Measurements from ENCODE around the gene LRIG3.

The LRIG3 gene

DNA sequence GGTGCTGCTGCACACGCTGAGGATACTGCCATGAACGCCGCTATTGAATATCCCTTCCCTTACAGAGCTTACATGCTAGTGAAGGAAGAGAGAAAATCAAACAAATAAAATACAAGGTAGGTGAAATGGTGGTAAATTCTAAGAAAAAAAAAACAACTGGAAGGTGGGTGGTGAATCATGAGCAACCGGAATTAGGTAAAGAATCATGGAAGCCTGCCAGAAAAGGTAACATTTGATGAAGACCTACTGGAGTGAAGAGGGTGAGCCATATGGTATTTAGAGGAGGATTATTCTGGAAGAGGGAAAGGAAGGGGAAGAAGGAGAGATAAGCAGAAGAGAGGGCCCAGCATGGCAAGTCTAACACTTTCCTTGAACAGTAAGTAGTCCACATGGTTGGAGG lies 76.1 kb downstream of the LRIG3 start:
- DNase-seq: no peak

DNA sequence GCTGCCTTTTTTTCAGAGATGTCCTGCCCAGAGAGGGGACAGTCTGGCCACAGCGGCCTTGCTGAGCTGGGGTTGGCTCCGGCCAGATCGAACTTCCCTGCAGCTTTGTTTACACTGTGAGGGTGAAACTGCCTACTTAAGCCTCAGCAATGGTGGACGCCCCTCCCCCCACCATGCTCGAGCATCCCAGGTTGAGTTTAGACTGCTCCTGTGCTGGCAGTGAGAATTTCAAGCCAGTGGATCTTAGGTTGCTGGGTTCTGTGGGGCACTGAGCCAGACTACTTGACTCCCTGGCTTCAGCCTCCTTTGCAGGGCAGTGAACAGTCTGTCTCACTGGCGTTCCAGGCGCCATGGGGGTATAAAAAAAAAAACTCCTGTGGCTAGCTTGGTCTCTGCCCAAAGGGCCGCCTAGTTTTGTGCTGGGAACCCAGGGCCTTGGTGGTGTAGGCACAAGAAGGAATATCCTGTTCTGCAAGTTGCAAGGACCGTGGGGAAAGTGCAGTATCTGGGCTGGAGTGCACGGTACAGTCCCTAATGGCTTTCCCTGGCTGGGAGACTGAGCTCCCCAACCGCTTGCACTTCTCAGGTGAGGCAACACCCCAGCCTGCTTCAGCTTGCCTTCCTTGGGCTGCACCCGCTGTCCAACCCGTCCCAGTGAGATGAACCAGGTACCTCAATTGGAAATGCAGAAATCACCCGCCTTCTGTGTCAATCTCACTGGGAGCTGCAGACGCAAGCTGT lies 79.1 kb downstream of the LRIG3 start:
- peak; percentile 5 for DNase-seq

DNA sequence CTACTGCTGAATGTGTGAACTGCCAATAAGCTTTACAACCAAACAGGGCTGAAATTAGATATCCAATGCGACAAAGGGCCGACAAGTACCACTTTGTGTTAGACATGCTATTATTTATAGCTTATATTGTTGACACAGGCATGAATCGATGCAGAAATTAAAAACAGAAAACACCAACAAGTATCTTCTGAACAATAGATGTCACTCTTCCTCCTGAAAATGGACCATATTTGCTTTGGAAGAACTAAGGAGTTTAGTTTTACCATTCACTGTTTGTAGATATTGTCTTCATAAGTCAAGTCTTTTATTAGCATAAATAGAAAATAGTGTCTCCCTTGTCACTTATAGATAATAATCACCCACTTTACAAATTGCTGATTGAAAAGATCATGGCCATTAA lies 86.5 kb downstream of the LRIG3 start:
- DNase-seq: no peak

DNA sequence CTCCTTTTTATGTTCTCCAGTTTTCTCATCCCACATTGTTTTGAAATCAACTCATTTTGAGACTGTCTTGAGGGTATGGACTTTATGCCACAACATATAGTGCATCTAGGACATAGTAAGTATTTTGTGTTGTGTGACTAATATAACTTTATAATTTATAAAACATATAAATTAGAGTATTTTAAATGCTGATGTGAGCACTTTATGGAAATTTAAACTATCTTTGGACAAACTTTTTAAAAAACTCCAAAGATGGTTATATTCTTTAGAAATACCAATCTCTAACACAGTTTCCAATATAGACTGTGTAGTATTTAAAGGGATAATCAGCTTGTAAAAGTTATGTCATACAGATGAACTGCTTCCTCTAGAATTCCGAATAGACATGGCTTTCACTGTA lies 87.4 kb downstream of the LRIG3 start:
- DNase-seq: no peak
